B cell (primary cell): ENCODE measurements around the gene HABP2. TPM values are rescaled to one million over a fixed set of nuclear protein-coding genes. Genes with fewer than 3 reads are reported as not detected.

Experiments
- ATAC-seq: fragments of 200-7000 bp; cut with Tn5 transposase; one replicate; pipeline ENCODE4 v1.10.0; 2021; ENCODE audit warnings: low read depth, mild to moderate bottlenecking, moderate number of reproducible peaks, moderate library complexity
- CTCF ChIA-PET: fragments of 350-600 bp; sonication (Branson Sonifier 250); formaldehyde crosslinking; loops from one replicate; lab custom pipeline; 2021; ENCODE audit warnings: antibody characterized with exemption, inconsistent platforms; lab: Charles Lee
- POLR2A ChIA-PET: fragments of 350-600 bp; sonication (Branson Sonifier 250); formaldehyde crosslinking; loops from one replicate; lab custom pipeline; 2021; ENCODE audit warnings: antibody characterized with exemption; lab: Charles Lee
- DNase-seq: peaks from one replicate; pipeline ENCODE4 v3.0.0; 2013
- H2AFZ ChIP-seq: 2 replicates; pipeline ENCODE4 v1.6.1; 2012; ENCODE audit warnings: mild to moderate bottlenecking, low read depth, low read length; ENCODE audit not compliant: insufficient read depth, poor library complexity, severe bottlenecking
- H3K27ac ChIP-seq, 2 donors: 1 replicate in 1 of 2; 2 replicates in 1 of 2; pipeline ENCODE4 v1.5.1; 2012 to 2013; ENCODE audit warnings: low read length in 2 of 2, mild to moderate bottlenecking in 2 of 2, moderate library complexity in 1 of 2
- H3K27me3 ChIP-seq, 4 experiments: fragments of 200-600 bp in 1 of 4; sonication (generic) in 1 of 4; replicated peaks in 1 of 4; 1 replicate in 2 of 4; 2 replicates in 2 of 4; pipeline versions ENCODE4 v1.6.1 to v1.7.0; 2013 to 2016; ENCODE audit warnings: low read length in 3 of 4, mild to moderate bottlenecking in 2 of 4, mixed read lengths in 1 of 4, moderate library complexity in 1 of 4; ENCODE audit not compliant: insufficient read depth in 4 of 4, control insufficient read depth in 3 of 4; ENCODE audit errors: control extremely low read depth in 1 of 4
- H3K36me3 ChIP-seq, 2 experiments: replicated peaks in 1 of 2; 1 replicate in 1 of 2; 2 replicates in 1 of 2; pipeline versions ENCODE4 v1.6.1 to v1.7.1; 2013; ENCODE audit warnings: low read length in 1 of 2; ENCODE audit not compliant: insufficient read depth in 2 of 2, control insufficient read depth in 1 of 2; ENCODE audit errors: control extremely low read depth in 1 of 2, extremely low read depth in 1 of 2
- H3K4me1 ChIP-seq, 2 donors: fragments of 200-600 bp in 1 of 2; sonication (generic) in 1 of 2; 1 replicate in 1 of 2; 2 replicates in 1 of 2; pipeline versions ENCODE4 v1.5.1 to v1.6.1; 2013 to 2017; ENCODE audit warnings: low read length in 2 of 2; ENCODE audit not compliant: control insufficient read depth in 2 of 2, insufficient read depth in 2 of 2
- H3K4me2 ChIP-seq: replicated peaks from 2 replicates; pipeline ENCODE3; 2012; ENCODE audit warnings: mild to moderate bottlenecking, low read depth, low read length; ENCODE audit not compliant: poor library complexity, severe bottlenecking
- H3K4me3 ChIP-seq, 5 experiments: fragments of 200-600 bp in 1 of 5; sonication (generic) in 1 of 5; 1 replicate in 3 of 5; 2 replicates in 2 of 5; pipeline versions ENCODE4 v1.5.1 to v1.7.0; 2011 to 2016; ENCODE audit warnings: low read length in 4 of 5, mild to moderate bottlenecking in 4 of 5, low read depth in 2 of 5, control low read depth in 1 of 5, moderate library complexity in 1 of 5; ENCODE audit not compliant: insufficient read depth in 1 of 5; ENCODE audit errors: control extremely low read depth in 1 of 5, extremely low read depth in 1 of 5
- H3K79me2 ChIP-seq: fragments of 200-600 bp; sonication (generic); one replicate; pipeline ENCODE4 v1.6.0; 2016; ENCODE audit warnings: low read length; ENCODE audit not compliant: control insufficient read depth, insufficient read depth
- H3K9ac ChIP-seq: fragments of 200-600 bp; sonication (generic); 2 replicates; pipeline ENCODE4 v1.6.1; 2017; ENCODE audit warnings: mild to moderate bottlenecking, low read length, moderate library complexity
- H3K9me3 ChIP-seq, 3 donors: one replicate each; pipeline versions ENCODE4 v1.6.1 to v1.7.1; 2013; ENCODE audit warnings: low read length in 2 of 3; ENCODE audit not compliant: control insufficient read depth in 2 of 3, insufficient read depth in 1 of 3; ENCODE audit errors: control extremely low read depth in 1 of 3
- H4K20me1 ChIP-seq: 2 replicates; pipeline ENCODE4 v1.6.0; 2012; ENCODE audit warnings: mild to moderate bottlenecking, low read length; ENCODE audit not compliant: insufficient read depth, control insufficient read depth, poor library complexity, severe bottlenecking
- H3K27ac Mint-ChIP-seq: one replicate; pipeline ENCODE4 v1.8.0; 2021; ENCODE audit warnings: mixed read lengths
- H3K27me3 Mint-ChIP-seq: one replicate; pipeline ENCODE4 v1.8.0; 2021; ENCODE audit warnings: mixed read lengths
- H3K4me1 Mint-ChIP-seq: one replicate; pipeline ENCODE4 v1.8.0; 2021; ENCODE audit warnings: mixed read lengths
- H3K4me3 Mint-ChIP-seq: one replicate; pipeline ENCODE4 v1.8.0; 2021; ENCODE audit warnings: mixed read lengths
- H3K9me3 Mint-ChIP-seq: one replicate; pipeline ENCODE4 v1.8.0; 2022; ENCODE audit warnings: mixed read lengths; ENCODE audit not compliant: insufficient read depth
- CTCF ChIP-seq: fragments of 200-600 bp; IDR thresholded peaks from one replicate; pipeline ENCODE4 v1.8.0; 2022; ENCODE audit warnings: antibody characterized with exemption, mild to moderate bottlenecking
- EZH2 ChIP-seq: IDR thresholded peaks from 2 replicates; pipeline ENCODE4 v1.6.1; 2012; ENCODE audit warnings: borderline replicate concordance, low read depth, mild to moderate bottlenecking, moderate library complexity, low read length; ENCODE audit not compliant: insufficient read depth, poor library complexity, severe bottlenecking
- WGBS: methylation state at CpG from one replicate; pipeline ENCODE4 v1.1.5; 2013; ENCODE audit warnings: missing lambda C conversion rate; ENCODE audit not compliant: insufficient coverage; 5-methylcytosine and 5-hydroxymethylcytosine counted together
- intact Hi-C: fragments of 100-400 bp; cut with micrococcal nuclease; formaldehyde crosslinking; loops from one replicate; pipeline ENCODE4 v1.10.0; 2022
- polyA plus RNA-seq: library from polyadenylated mRNA; depleted of rRNA; stranded (reverse); fragments of >200 nt; gene quantifications from 2 replicates; pipeline ENCODE4 v1.2.3, GENCODE V29; 2012
- total RNA-seq, 2 donors: library from RNA; stranded (reverse); fragments of 120-200 nt in 1 of 2; gene quantifications; 1 replicate in 1 of 2; 2 replicates in 1 of 2; pipeline versions ENCODE4 v1.2.3 to v1.2.4, GENCODE V29; 2013 to 2022

The HABP2 gene
- total and polyA plus RNA-seq, 2 donors (not counting 1 experiment from before 2014, with no cell fraction given), result not detected

- no peak for DNase-seq
- Histone ChIP-seq H3K27ac (no peak overlapping the region), H3K4me1 (no peaks in the 10 kb centered on the region), H3K79me2 (no peaks in the 10 kb centered on the region), H3K9me3 (no peaks in the 10 kb centered on the region), H3K4me2 (no peak overlapping the region), H3K4me3 (no peak overlapping the region), H3K36me3 (no peaks in the 10 kb centered on the region), H4K20me1 (no peaks in the 10 kb centered on the region), H3K27me3 (peaks cover 0 to 2% (median 0%) of the 10 kb centered on the region in 4 experiments), H3K9ac (no peak overlapping the region), H2AFZ (no peak overlapping the region)
- ChIA-PET POLR2A (no interaction called here), CTCF (no interaction called here)
- TF ChIP-seq EZH2, result no peak
- TF ChIP-seq CTCF, result no peak
- Mint-ChIP-seq H3K9me3 (no peaks in the 10 kb centered on the region), H3K4me3 (no peak overlapping the region), H3K27ac (no peak overlapping the region), H3K4me1 (no peaks in the 10 kb centered on the region), H3K27me3 (peaks cover 8% of the 10 kb centered on the region)
- 96% methylated on average over 5 of the region's 7 CpGs for WGBS
- intact Hi-C loops, result no loop called here
- no peak for ATAC-seq
Measured at GRCh38 chr10:113540845-113541548, 11.9 kb upstream of the HABP2 start.

GRCh38 chr10:113541549-113541927 is 11.3 kb upstream of the HABP2 start:
- H3K9ac ChIP-seq, result no peak overlapping the region
- TF ChIP-seq CTCF (no peak), EZH2 (no peak)
- no peaks in the 10 kb centered on the region for H3K4me1 ChIP-seq
- H3K27me3 Mint-ChIP-seq, result peaks cover 8% of the 10 kb centered on the region
- no peak overlapping the region for H3K4me3 ChIP-seq
- intact Hi-C loops, result no loop called here
- no peaks in the 10 kb centered on the region for H4K20me1 ChIP-seq
- H3K9me3 ChIP-seq, result no peaks in the 10 kb centered on the region
- no peaks in the 10 kb centered on the region for H3K36me3 ChIP-seq
- H3K4me2 ChIP-seq, result no peak overlapping the region
- no peak overlapping the region for H2AFZ ChIP-seq
- CTCF ChIA-PET, result no interaction called here
- 83% methylated on average over 1 of the region's 1 CpG for WGBS
- H3K9me3 Mint-ChIP-seq, result no peaks in the 10 kb centered on the region
- DNase-seq (no peak), ATAC-seq (no peak)
- H3K4me3 Mint-ChIP-seq, result no peak overlapping the region
- POLR2A ChIA-PET, result no interaction called here
- no peaks in the 10 kb centered on the region for H3K79me2 ChIP-seq
- H3K27me3 ChIP-seq, result peaks cover 0 to 2% (median 0%) of the 10 kb centered on the region in 4 experiments
- no peaks in the 10 kb centered on the region for H3K4me1 Mint-ChIP-seq
- no peak overlapping the region for H3K27ac ChIP-seq
- no peak overlapping the region for H3K27ac Mint-ChIP-seq
